ENCODE measurements around the gene BMP2.

BMP2 gene

DNA sequence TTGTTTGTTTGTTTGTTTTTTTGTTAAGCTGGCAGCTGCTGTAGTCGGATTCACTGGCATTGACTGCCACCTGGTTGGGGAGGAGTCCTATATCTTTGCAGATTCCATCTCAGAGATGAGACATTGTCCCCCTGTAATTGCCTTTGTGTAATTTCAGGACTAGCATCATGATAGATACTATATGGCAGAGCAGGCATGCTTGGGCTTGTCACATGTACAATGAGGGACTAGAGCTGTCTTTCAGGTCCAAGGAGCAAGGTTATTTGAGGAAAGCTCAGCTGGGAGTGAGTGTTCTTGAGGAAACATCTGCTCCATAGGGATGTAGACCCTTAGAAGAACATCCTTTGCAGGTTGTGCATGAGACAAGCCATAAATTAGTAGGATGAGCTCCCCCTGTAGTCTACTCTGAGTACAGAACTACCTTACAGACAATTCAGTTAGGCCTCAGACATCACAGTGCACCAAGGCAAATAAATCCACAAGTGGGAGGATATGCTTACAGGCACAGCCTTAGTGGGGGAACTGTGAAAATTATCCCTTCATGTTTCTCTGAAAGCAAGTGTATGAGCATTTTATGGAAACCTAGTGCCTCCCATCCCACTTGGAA, 62.1 kb downstream of the BMP2 start:
- no peak for DNase-seq (ENCODE audit: low spot score)

Measured in SK-N-DZ (cell line).